Esophagus squamous epithelium (tissue), 4 donors: ENCODE results near the gene GOLGA6D.
"Not testable (repeated sequence)": the region's sequence is repeated elsewhere in the genome, so short reads cannot be mapped to it uniquely, and the experiment has no call there.

ENCODE experiments used
- CTCF ChIP-seq, 6 experiments: fragments of 450-650 bp in 4 of 6; fragments of 200-600 bp in 2 of 6; sonication (generic) in 2 of 6; IDR thresholded peaks; one replicate each; pipeline ENCODE4 v1.5.1; 2016 to 2019; ENCODE audit warnings: antibody characterized with exemption in 6 of 6, mild to moderate bottlenecking in 4 of 6, moderate library complexity in 4 of 6
- POLR2A ChIP-seq, 4 donors: fragments of 450-650 bp; IDR thresholded peaks; one replicate each; pipeline ENCODE4 v1.6.1; 2017; ENCODE audit warnings: antibody characterized with exemption in 4 of 4, mild to moderate bottlenecking in 4 of 4, moderate library complexity in 3 of 4

GRCh38 chr15:75248991-75249390 lies 33.6 kb upstream of the GOLGA6D start:
- not testable (repeated sequence) for TF ChIP-seq CTCF, POLR2A (IDR thresholded peaks at IDR 0.05)
